GM12878 (cell line): ENCODE results near the gene NOL12.

ENCODE experiments used
- HCFC1 ChIP-seq: fragments of 150-350 bp; IDR thresholded peaks from 2 replicates; pipeline ENCODE4 v1.6.1; 2014; ENCODE audit warnings: low read length
- HDAC2 ChIP-seq: fragments of 200-600 bp; sonication (generic); IDR thresholded peaks from 2 replicates; pipeline ENCODE4 v1.6.1; 2017
- POLR2A ChIP-seq: IDR thresholded peaks from 2 replicates; pipeline ENCODE4 v1.6.1; 2011; ENCODE audit warnings: low read depth, mild to moderate bottlenecking, low read length
- SREBF1 ChIP-seq: IDR thresholded peaks from 2 replicates; pipeline ENCODE4 v1.6.1; 2012; ENCODE audit warnings: mild to moderate bottlenecking, low read length
- TF ChIP-seq, protein P1 (sequence below), 3 experiments: IDR thresholded peaks in 2 of 3; conservative IDR thresholded peaks in 1 of 3; 2 replicates each; pipeline ENCODE4 v1.5.1; 2011; ENCODE audit warnings: low read depth in 3 of 3, low read length in 3 of 3, mild to moderate bottlenecking in 3 of 3, control low read depth in 2 of 3, moderate library complexity in 2 of 3, inconsistent platforms in 1 of 3, mixed read lengths in 1 of 3; ENCODE audit not compliant: control insufficient read depth in 2 of 3, insufficient read depth in 1 of 3; ENCODE audit errors: extremely low read depth in 1 of 3
- TF ChIP-seq, protein P2 (sequence below): IDR thresholded peaks from 2 replicates; pipeline ENCODE4 v1.6.1; 2012; ENCODE audit warnings: low read depth, low read length, improper control_type of control experiment
- TF ChIP-seq, protein P3 (sequence below): fragments of 450-650 bp; formaldehyde crosslinking; IDR thresholded peaks from 2 replicates; pipeline ENCODE4 v1.4.0; 2020; ENCODE audit warnings: mild to moderate bottlenecking, moderate library complexity

DNA sequence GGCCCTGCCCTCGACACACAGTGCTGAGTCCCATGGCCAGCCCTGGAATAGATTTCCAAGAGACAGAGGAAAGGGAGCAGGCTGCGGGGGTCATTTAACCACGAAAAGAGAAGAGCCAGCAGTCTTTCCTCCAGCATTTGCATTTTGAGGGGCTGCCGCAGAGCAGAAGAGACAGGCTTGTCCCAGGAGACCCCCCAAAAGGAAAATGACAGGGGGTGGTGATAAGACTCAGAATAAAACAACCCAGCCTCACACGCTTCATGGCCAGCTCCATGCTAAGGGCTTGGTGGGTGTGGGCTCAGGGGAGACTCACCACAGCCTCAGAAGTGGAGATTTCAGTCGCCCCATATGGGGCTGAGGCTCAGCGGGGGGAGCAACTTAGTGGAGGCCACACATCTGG, 27.6 kb downstream of the NOL12 start:
- TF ChIP-seq, protein P1, sequence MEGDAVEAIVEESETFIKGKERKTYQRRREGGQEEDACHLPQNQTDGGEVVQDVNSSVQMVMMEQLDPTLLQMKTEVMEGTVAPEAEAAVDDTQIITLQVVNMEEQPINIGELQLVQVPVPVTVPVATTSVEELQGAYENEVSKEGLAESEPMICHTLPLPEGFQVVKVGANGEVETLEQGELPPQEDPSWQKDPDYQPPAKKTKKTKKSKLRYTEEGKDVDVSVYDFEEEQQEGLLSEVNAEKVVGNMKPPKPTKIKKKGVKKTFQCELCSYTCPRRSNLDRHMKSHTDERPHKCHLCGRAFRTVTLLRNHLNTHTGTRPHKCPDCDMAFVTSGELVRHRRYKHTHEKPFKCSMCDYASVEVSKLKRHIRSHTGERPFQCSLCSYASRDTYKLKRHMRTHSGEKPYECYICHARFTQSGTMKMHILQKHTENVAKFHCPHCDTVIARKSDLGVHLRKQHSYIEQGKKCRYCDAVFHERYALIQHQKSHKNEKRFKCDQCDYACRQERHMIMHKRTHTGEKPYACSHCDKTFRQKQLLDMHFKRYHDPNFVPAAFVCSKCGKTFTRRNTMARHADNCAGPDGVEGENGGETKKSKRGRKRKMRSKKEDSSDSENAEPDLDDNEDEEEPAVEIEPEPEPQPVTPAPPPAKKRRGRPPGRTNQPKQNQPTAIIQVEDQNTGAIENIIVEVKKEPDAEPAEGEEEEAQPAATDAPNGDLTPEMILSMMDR (IDR thresholded peaks at IDR 0.05 in 2 of 3, conservative IDR thresholded peaks at IDR 0.05 in 1 of 3; ENCODE audit: control insufficient read depth in 2 of 3, extremely low read depth in 1 of 3, insufficient read depth in 1 of 3, low read depth in 3 of 3, low read length in 3 of 3): no peak
- TF ChIP-seq HDAC2: no peak
- TF ChIP-seq, protein P2, sequence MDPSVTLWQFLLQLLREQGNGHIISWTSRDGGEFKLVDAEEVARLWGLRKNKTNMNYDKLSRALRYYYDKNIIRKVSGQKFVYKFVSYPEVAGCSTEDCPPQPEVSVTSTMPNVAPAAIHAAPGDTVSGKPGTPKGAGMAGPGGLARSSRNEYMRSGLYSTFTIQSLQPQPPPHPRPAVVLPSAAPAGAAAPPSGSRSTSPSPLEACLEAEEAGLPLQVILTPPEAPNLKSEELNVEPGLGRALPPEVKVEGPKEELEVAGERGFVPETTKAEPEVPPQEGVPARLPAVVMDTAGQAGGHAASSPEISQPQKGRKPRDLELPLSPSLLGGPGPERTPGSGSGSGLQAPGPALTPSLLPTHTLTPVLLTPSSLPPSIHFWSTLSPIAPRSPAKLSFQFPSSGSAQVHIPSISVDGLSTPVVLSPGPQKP: no peak
- TF ChIP-seq, protein P3, sequence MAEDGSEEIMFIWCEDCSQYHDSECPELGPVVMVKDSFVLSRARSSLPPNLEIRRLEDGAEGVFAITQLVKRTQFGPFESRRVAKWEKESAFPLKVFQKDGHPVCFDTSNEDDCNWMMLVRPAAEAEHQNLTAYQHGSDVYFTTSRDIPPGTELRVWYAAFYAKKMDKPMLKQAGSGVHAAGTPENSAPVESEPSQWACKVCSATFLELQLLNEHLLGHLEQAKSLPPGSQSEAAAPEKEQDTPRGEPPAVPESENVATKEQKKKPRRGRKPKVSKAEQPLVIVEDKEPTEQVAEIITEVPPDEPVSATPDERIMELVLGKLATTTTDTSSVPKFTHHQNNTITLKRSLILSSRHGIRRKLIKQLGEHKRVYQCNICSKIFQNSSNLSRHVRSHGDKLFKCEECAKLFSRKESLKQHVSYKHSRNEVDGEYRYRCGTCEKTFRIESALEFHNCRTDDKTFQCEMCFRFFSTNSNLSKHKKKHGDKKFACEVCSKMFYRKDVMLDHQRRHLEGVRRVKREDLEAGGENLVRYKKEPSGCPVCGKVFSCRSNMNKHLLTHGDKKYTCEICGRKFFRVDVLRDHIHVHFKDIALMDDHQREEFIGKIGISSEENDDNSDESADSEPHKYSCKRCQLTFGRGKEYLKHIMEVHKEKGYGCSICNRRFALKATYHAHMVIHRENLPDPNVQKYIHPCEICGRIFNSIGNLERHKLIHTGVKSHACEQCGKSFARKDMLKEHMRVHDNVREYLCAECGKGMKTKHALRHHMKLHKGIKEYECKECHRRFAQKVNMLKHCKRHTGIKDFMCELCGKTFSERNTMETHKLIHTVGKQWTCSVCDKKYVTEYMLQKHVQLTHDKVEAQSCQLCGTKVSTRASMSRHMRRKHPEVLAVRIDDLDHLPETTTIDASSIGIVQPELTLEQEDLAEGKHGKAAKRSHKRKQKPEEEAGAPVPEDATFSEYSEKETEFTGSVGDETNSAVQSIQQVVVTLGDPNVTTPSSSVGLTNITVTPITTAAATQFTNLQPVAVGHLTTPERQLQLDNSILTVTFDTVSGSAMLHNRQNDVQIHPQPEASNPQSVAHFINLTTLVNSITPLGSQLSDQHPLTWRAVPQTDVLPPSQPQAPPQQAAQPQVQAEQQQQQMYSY (CRISPR knock-in tag): no peak
- TF ChIP-seq HCFC1: no peak
- no peak for TF ChIP-seq POLR2A
- no peak for TF ChIP-seq SREBF1
